Activated naive CD4-positive, alpha-beta T cell treated with anti-CD3 and anti-CD28 coated beads, Interleukin-2, amount 50 U/mL, for 16 hours (primary cell): ENCODE results near the gene CYP26A1.

Experiments used
- DNase-seq: peaks from one replicate; pipeline ENCODE4 v3.0.0-alpha.2; 2020

The CYP26A1 gene

GRCh38 chr10:93124580-93125318 lies 51.1 kb downstream of the CYP26A1 start:
- DNase-seq = no peak

- DNase-seq = no peak
Observed at GRCh38 chr10:93125966-93126365, 52.3 kb downstream of the CYP26A1 start.

- no peak for DNase-seq
Observed at GRCh38 chr10:93126483-93127052, 52.9 kb downstream of the CYP26A1 start.
